Measurements from ENCODE around the gene PTPRD.

Gene PTPRD

GRCh38 chr9:8382266-8382665 lies 2230.5 kb downstream of the PTPRD start:
- DNase-seq (ENCODE audit: low spot score) = no peak

DNA sequence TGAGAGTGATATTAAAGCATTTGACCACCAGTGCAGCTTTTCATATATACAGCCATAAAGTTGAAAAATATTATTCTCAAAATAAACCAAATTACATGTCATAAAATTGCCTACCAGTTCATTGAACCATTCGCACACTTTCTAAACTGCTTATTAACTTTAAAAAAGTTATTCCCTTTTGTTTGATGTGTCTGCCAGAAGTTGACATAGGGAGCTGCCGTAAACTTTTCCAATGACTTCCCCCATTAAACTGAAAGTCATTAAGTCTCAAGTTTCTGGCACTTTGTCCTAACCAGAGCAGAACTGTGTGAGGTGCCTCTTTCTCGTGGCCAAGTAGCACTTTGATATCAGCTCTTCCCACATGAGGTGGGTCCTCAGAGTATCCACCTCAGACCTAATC lies 2231.2 kb downstream of the PTPRD start:
- DNase-seq (ENCODE audit: low spot score) = no peak

DNA sequence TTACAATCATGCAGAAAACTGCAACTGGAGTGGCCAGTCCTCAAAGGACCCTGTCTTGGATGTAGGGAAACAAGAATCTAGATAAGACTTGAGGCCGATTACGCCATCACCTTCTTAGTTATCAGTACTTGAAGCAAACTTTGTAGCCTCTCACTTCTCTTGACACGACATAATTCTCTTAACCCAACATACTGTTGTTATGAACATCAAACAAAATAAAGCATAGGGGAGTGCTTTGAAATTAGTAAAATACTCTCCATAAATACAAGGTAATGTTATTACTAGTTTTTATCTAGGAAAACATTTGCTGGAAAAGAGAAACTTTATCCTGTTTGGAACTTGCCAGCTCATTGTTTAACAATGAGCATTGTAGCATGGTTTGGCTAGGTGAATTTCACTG lies 2238.3 kb downstream of the PTPRD start:
- DNase-seq (ENCODE audit: low spot score) = no peak

DNA sequence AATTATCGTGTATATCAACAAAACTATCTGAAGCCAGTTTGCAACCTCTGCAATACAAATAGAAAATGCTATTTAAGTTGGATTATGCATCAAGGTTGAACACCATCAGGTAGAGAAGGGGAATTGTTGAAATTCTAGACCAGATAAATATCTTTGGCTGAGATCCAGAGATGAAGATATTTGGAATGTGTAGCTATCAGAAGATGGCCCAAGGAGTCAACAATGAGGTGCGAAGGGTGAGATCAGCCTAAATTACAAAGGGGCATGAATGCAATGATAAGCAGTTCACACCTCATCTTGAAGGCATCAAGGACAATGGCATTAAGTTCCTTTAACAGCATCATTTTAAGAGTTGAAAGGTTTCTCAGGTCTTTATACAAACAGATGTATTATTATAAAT lies 2241.1 kb downstream of the PTPRD start:
- DNase-seq (ENCODE audit: low spot score) = no peak

DNA sequence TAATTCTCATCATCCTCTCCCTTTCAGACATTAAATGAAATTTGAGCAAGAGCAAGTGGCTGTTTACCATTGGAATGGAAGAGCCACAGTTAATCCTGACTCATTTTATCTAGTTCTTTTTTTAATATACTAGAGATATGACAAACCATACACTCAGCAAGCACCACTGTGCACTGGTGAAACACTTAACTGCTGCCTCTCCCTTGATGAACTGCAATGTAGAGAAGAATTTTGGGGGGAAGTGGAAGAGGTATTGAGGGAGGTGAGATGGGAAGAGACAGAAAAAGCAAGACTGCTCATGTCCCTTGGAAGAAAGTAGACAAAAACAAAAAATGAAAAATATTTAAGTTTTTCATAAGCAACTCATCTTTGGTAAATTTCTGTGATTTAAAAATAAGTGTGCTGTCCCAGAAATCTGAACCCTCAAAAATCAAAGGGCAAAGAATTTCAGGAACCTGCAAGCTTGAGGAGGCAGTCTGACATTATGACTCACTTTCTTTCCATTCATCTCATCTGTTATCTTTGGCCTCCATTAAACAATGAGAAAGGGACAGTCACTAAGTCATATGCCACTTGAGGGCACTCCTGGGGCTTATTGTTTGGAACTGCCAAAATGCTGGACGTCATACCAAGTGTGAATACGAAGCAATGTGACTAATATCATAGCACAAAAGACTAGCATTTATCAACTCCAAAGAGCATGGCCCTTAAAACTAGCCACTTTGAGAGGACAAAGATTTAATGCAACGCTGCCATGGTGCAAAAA lies 2246.5 kb downstream of the PTPRD start:
- DNase-seq (ENCODE audit: low spot score) = peak; percentile 25

DNA sequence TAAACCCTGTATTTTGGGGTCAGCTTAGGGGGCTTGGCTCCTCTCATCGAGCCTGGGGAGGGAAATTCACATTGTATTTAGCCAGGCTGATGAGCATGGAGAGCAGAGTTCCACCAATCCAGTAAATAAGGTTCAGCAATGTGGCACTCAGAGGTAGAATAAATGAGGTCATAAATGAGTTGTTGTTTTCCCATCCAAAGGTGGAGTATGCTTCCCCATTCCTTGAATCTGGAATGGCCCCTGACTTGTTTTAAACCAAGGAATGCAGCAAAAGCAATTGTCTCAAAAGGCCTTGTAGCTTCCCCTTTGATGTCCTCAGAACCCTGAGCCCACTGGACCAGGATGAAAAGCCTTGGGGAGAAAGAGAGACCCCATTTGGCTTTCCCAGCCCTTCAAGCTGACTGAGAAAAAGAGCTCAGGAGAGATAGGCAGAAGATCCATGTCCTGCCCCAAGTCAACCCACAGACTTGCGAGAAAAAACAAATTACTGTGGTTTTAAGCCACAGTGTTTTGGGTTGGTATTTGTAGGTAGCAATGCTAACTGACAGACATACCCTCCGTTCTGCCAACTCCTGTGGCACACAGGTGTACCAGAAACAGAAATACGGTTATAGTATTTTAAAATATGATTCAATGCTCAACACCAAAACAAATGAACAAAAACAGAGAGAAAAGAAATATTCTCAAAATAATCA lies 2247.2 kb downstream of the PTPRD start:
- DNase-seq (ENCODE audit: low spot score) = peak; percentile 22

GRCh38 chr9:8365029-8365428 lies 2247.8 kb downstream of the PTPRD start:
- peak; percentile 27 for DNase-seq (ENCODE audit: low spot score)

- DNase-seq (ENCODE audit: low spot score) = no peak
These were observed 2248.6 kb downstream of the PTPRD start for GRCh38 chr9:8364026-8364752.

GRCh38 chr9:8362250-8362649 lies 2250.6 kb downstream of the PTPRD start:
- DNase-seq (ENCODE audit: low spot score) = no peak

GRCh38 chr9:8361364-8361763 lies 2251.4 kb downstream of the PTPRD start:
- DNase-seq (ENCODE audit: low spot score) = no peak

GRCh38 chr9:8356406-8356805 lies 2256.4 kb downstream of the PTPRD start:
- no peak for DNase-seq (ENCODE audit: low spot score)

DNA sequence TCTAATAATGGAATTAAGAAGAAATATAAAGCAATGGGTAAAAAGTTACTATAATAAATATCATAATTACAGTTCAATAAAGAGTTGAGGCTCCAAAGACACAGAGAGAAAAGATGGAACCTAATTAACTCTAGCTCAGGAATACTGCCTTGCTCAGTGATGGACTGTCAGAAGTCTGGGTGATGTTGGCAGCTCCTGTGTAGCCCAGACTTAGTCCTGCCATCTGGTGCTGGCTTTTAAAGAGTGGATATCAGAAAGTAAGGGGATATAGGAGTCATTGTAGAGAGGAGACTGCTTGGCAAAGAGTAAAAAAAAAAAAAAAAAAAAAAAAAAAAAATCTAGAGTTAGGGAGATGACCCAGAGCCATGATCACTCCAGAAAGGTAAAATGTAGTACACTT lies 2261.4 kb downstream of the PTPRD start:
- DNase-seq (ENCODE audit: low spot score) = no peak

DNA sequence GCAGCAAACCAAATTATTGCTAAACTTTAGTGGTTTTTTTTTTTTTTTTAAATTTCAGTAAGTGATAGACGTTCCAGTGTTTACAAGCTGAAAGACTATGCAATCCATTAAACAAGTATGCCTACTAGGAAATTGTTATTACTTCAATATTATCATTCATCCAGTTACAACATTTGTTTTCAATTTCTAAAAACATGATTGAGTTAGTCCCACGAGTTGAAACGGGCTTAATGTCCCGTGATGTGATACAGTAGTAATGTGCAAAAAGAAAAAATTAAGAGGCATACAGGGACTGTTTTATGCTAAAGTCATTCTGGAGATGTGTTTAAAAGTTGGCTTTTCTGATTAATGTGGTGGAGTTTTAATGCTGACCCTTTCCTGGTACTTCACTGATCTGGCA lies 2262.9 kb downstream of the PTPRD start:
- DNase-seq (ENCODE audit: low spot score) = no peak

DNA sequence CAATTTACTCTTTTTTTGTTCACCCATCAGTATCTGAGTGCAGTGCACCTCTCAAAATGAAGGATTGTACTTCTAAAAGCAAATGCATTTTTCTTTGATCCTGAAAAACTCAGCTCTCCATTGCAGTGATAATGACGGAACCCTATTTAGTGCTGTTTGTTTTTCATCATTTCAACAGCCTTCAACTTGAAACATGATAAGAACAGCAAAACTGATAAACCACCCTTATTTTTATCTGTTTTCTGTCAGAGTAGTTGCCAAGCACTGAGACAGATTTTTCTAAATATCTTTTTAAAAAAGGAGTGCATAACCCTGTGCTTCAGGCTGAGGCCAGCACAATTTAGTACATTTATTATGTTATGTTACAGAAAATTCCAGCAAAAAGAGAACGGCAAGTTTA lies 2263.4 kb downstream of the PTPRD start:
- DNase-seq (ENCODE audit: low spot score) = no peak

DNA sequence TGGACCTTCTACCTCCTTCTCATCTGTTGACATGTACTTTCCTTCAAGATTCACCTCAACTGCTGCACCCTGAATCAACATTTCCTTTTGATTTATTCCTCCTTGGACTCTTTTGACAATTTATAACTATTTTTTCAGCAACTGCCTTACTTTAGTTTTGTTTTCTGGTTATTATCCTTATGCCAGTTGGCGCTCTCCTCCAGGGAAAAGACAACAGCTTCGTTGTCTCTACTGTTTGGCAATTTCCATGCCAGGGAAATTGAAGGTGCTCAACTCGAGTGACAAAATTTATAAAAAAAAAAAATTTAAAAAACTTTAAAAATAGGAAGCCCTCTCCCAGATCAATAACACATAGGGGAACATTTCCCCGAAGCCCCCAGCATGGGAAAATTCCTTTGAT lies 2264.0 kb downstream of the PTPRD start:
- no peak for DNase-seq (ENCODE audit: low spot score)

DNA sequence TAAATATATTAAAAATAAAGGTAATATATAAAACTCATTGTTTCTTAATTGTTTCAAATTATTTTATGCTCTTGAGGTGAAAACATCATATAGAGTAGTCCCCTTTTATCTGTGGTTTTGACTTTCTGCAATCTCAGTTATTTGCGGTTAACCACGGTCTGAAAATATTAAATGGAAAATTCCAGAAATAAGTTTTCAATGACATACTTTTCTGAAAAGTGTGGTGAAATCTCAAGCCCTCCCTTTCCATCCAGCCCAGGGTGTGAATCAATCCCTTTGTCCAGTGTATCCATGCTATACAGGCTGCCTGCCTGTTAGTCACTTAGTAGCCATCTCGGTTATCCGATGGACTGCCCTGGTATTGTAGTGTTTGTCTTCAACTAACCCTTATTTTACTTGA lies 2266.5 kb downstream of the PTPRD start:
- no peak for DNase-seq (ENCODE audit: low spot score)

DNA sequence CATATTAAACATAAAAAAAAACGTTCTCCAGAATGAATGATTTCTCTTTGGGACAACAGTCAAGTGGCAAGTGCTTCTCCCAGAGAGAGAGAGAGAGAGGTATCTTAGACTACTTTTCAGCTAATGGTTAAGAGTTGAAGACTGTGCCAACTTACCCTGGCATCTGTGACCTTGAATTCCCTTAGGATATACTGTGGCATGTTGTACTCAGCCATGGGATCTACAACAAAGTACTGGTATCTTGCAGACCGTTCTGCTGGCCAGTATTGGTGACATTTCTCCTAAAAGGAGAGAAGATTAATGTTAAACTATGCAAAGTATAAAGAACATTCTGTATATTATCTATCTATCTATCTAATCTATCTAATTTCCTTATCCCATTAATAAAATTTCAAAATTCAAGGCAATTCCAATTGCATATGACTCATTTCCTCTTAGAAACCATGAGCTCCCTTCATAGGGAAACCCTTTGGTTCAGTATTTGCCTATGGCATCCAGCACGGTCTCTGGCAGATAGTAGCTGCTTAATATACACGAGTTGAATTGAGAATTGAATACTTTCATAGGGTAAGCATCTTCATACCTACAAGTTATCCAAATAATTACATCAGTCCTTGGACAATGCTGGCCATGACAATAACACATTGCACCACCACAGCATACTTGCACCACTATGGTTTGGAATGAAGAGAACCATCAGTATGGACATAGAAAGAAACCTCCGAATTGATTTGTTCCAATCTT lies 2273.9 kb downstream of the PTPRD start:
- DNase-seq (ENCODE audit: low spot score) = no peak

- DNase-seq (ENCODE audit: low spot score) = no peak
These were observed 2274.7 kb downstream of the PTPRD start for GRCh38 chr9:8337834-8338766.

- DNase-seq (ENCODE audit: low spot score) = no peak
These were observed 2279.9 kb downstream of the PTPRD start for GRCh38 chr9:8332871-8333270.

DNA sequence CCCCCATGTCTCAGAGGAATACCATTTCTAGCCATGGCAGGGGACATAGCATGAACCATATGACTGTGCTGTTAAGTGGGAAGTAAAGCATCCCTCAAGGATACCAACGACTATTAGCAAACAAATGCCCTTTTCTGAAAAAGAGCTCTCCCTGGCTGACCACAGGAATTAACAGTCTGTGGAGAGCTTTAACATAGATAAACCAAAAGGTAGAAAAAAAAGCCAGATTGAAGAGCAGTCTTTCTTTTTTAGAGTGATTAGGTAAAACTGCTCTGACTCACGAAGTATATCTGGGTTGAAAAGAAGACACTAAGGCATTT lies 2280.5 kb downstream of the PTPRD start:
- no peak for DNase-seq (ENCODE audit: low spot score)
